HG02852 (cell line): ENCODE measurements around the gene FCER1G.

Source experiments
- ATAC-seq: cut with Tn5 transposase; IDR thresholded peaks from one replicate; pipeline ENCODE4 v1.9.1; 2021; ENCODE audit warnings: mild to moderate bottlenecking, moderate library complexity; ENCODE audit not compliant: unreplicated experiment

The FCER1G gene

GRCh38 chr1:161187311-161187710 lies 27.8 kb upstream of the FCER1G start:
- ATAC-seq, result no peak

- ATAC-seq, result no peak
These were observed 26.7 kb upstream of the FCER1G start for GRCh38 chr1:161188381-161188780.

- ATAC-seq, result no peak
These were observed 26.1 kb upstream of the FCER1G start for GRCh38 chr1:161189036-161189435.

GRCh38 chr1:161190962-161191521 lies 24.1 kb upstream of the FCER1G start:
- no peak for ATAC-seq

GRCh38 chr1:161191971-161192370 lies 23.1 kb upstream of the FCER1G start:
- ATAC-seq, result no peak

- peak; percentile 69 for ATAC-seq
These were observed 22.3 kb upstream of the FCER1G start for GRCh38 chr1:161192476-161193465.

- no peak for ATAC-seq
These were observed 21.4 kb upstream of the FCER1G start for GRCh38 chr1:161193561-161194235.

GRCh38 chr1:161195171-161195570 lies 19.9 kb upstream of the FCER1G start:
- no peak for ATAC-seq

GRCh38 chr1:161196111-161196510 lies 19.0 kb upstream of the FCER1G start:
- no peak for ATAC-seq

- no peak for ATAC-seq
These were observed 18.3 kb upstream of the FCER1G start for GRCh38 chr1:161196521-161197451.

- ATAC-seq, result no peak
These were observed 17.4 kb upstream of the FCER1G start for GRCh38 chr1:161197560-161198193.

- no peak for ATAC-seq
These were observed 16.8 kb upstream of the FCER1G start for GRCh38 chr1:161198194-161198896.

GRCh38 chr1:161198897-161199431 lies 16.1 kb upstream of the FCER1G start, which contains the start of gene ADAMTS4:
Gene ADAMTS4 (minus strand): TSS chr1:161199054. CDS start chr1:161198627, 427 bp downstream.
- ATAC-seq, result no peak

- no peak for ATAC-seq
These were observed 15.5 kb upstream of the FCER1G start for GRCh38 chr1:161199506-161200139.

GRCh38 chr1:161200421-161200991 lies 14.6 kb upstream of the FCER1G start:
- no peak for ATAC-seq

GRCh38 chr1:161200992-161201835 lies 13.9 kb upstream of the FCER1G start:
- no peak for ATAC-seq
